ENCODE measurements around the gene CRIP2.

The CRIP2 gene

GRCh38 chr14:105461903-105462302 lies 12.7 kb upstream of the CRIP2 start:
- Histone ChIP-seq H3K4me2 (no peak overlapping the region), H3K27ac (no peak overlapping the region), H3K36me3 (peaks cover 77 to 89% (median 86%) of the 10 kb centered on the region in 11 experiments), H4K20me1 (peaks cover 2 to 88% (median 69%) of the 10 kb centered on the region in 11 experiments; a peak in 20 of 22 replicates), H3K4me1 (peaks cover 0 to 23% (median under 1%) of the 10 kb centered on the region in 10 experiments; a peak in 6 of 20 replicates), H3K9me3 (replicated peaks in 1 of 11) (no peaks in the 10 kb centered on the region), H3K27me3 (no peaks in the 10 kb centered on the region), H3K4me3 (no peak overlapping the region), H3K9ac (0 out of 22 replicates have a peak overlapping the region, but pooled peaks of 1 of the 11 experiments have one; percentile 21)
- no peak for TF ChIP-seq Cebpa-rat (IDR thresholded peaks at IDR 0.05)

GRCh38 chr14:105464501-105464900 lies 10.1 kb upstream of the CRIP2 start:
- peaks cover 77 to 91% (median 87%) of the 10 kb centered on the region in 11 experiments for H3K36me3 ChIP-seq
- H3K4me2 ChIP-seq: no peak overlapping the region
- no peak for TF ChIP-seq Cebpa-rat (IDR thresholded peaks at IDR 0.05)
- no peaks in the 10 kb centered on the region for H3K9me3 ChIP-seq (replicated peaks in 1 of 11)
- no peak overlapping the region for H3K27ac ChIP-seq
- no peak overlapping the region for H3K4me3 ChIP-seq
- H3K27me3 ChIP-seq: no peaks in the 10 kb centered on the region
- H4K20me1 ChIP-seq: peaks cover 27 to 93% (median 77%) of the 10 kb centered on the region in 11 experiments; a peak in 21 of 22 replicates
- H3K4me1 ChIP-seq: peaks cover 7 to 36% (median 26%) of the 10 kb centered on the region in 10 experiments
- H3K9ac ChIP-seq: no peak overlapping the region

- Histone ChIP-seq H3K27ac (no peak overlapping the region), H3K36me3 (peaks cover 73 to 86% (median 83%) of the 10 kb centered on the region in 11 experiments), H3K4me2 (no peak overlapping the region), H3K4me3 (no peak overlapping the region), H3K9ac (no peak overlapping the region), H4K20me1 (peaks cover 34 to 97% (median 84%) of the 10 kb centered on the region in 11 experiments; a peak in 21 of 22 replicates), H3K9me3 (replicated peaks in 1 of 11) (no peaks in the 10 kb centered on the region), H3K27me3 (peaks cover 0 to 7% (median 0%) of the 10 kb centered on the region in 11 experiments; a peak in 4 of 22 replicates), H3K4me1 (peaks cover 15 to 44% (median 34%) of the 10 kb centered on the region in 10 experiments)
- TF ChIP-seq Cebpa-rat (IDR thresholded peaks at IDR 0.05): no peak
These were observed 9.2 kb upstream of the CRIP2 start for GRCh38 chr14:105465209-105466031.

- peak overlapping the region in 2 of 11 experiments; percentile 88 to 100; a peak in 2 of 22 replicates for H3K4me2 ChIP-seq
- peaks cover 25 to 55% (median 47%) of the 10 kb centered on the region in 10 experiments for H3K4me1 ChIP-seq
- H3K27ac ChIP-seq: no peak overlapping the region
- peaks cover 0 to 15% (median 0%) of the 10 kb centered on the region in 11 experiments; a peak in 5 of 22 replicates for H3K27me3 ChIP-seq
- no peak for TF ChIP-seq Cebpa-rat (IDR thresholded peaks at IDR 0.05)
- peaks cover 43 to 95% (median 82%) of the 10 kb centered on the region in 11 experiments; a peak in 21 of 22 replicates for H4K20me1 ChIP-seq
- H3K4me3 ChIP-seq: no peak overlapping the region
- 0 out of 22 replicates have a peak overlapping the region, but pooled peaks of 1 of the 11 experiments have one; percentile 4 for H3K9ac ChIP-seq
- H3K9me3 ChIP-seq (replicated peaks in 1 of 11): no peaks in the 10 kb centered on the region
- H3K36me3 ChIP-seq: peaks cover 61 to 74% (median 71%) of the 10 kb centered on the region in 11 experiments
These were observed 7.9 kb upstream of the CRIP2 start for GRCh38 chr14:105466531-105467248.

- H3K27me3 ChIP-seq: peaks cover 0 to 15% (median 0%) of the 10 kb centered on the region in 11 experiments; a peak in 5 of 22 replicates
- peak overlapping the region in 2 of 11 experiments; percentile 4 to 11; a peak in 1 of 22 replicates for H3K9ac ChIP-seq
- TF ChIP-seq Cebpa-rat (IDR thresholded peaks at IDR 0.05): no peak
- no peak overlapping the region for H3K4me3 ChIP-seq
- no peaks in the 10 kb centered on the region for H3K9me3 ChIP-seq (replicated peaks in 1 of 11)
- no peak overlapping the region for H3K27ac ChIP-seq
- peaks cover 32 to 59% (median 54%) of the 10 kb centered on the region in 10 experiments for H3K4me1 ChIP-seq
- peaks cover 43 to 97% (median 84%) of the 10 kb centered on the region in 11 experiments; a peak in 21 of 22 replicates for H4K20me1 ChIP-seq
- peaks cover 55 to 67% (median 64%) of the 10 kb centered on the region in 11 experiments for H3K36me3 ChIP-seq
- peak overlapping the region in 7 of 11 experiments; percentile 8 to 100 (median 98); a peak in 11 of 22 replicates for H3K4me2 ChIP-seq
These were observed 7.2 kb upstream of the CRIP2 start for GRCh38 chr14:105467249-105467941.

- Histone ChIP-seq H3K4me3 (no peak overlapping the region), H3K4me2 (peak overlapping the region in 9 of 11 experiments; percentile 87 to 100 (median 98); a peak in 14 of 22 replicates), H3K9ac (peak overlapping the region in 2 of 11 experiments; percentile 11 to 58; a peak in 1 of 22 replicates), H3K36me3 (peaks cover 49 to 61% (median 58%) of the 10 kb centered on the region in 11 experiments), H3K27ac (no peak overlapping the region), H4K20me1 (peaks cover 43 to 97% (median 82%) of the 10 kb centered on the region in 11 experiments; a peak in 21 of 22 replicates), H3K4me1 (peaks cover 36 to 65% (median 60%) of the 10 kb centered on the region in 10 experiments), H3K27me3 (peaks cover 0 to 15% (median 0%) of the 10 kb centered on the region in 11 experiments; a peak in 5 of 22 replicates), H3K9me3 (replicated peaks in 1 of 11) (no peaks in the 10 kb centered on the region)
- TF ChIP-seq Cebpa-rat (IDR thresholded peaks at IDR 0.05): no peak
These were observed 6.6 kb upstream of the CRIP2 start for GRCh38 chr14:105467942-105468471.

- H3K9ac ChIP-seq: peak overlapping the region in 5 of 11 experiments; percentile 13 to 58 (median 30); a peak in 3 of 22 replicates
- peaks cover 43 to 95% (median 87%) of the 10 kb centered on the region in 11 experiments; a peak in 21 of 22 replicates for H4K20me1 ChIP-seq
- peaks cover 0 to 15% (median 0%) of the 10 kb centered on the region in 11 experiments; a peak in 5 of 22 replicates for H3K27me3 ChIP-seq
- H3K4me2 ChIP-seq: peak overlapping the region; percentile 73 to 100 (median 98); a peak in 20 of 22 replicates
- peaks cover 42 to 54% (median 51%) of the 10 kb centered on the region in 11 experiments for H3K36me3 ChIP-seq
- no peak overlapping the region for H3K27ac ChIP-seq
- H3K4me1 ChIP-seq: peaks cover 41 to 72% (median 67%) of the 10 kb centered on the region in 10 experiments
- no peak overlapping the region for H3K4me3 ChIP-seq
- H3K9me3 ChIP-seq (replicated peaks in 1 of 11): no peaks in the 10 kb centered on the region
- TF ChIP-seq Cebpa-rat (IDR thresholded peaks at IDR 0.05): no peak
These were observed 5.9 kb upstream of the CRIP2 start for GRCh38 chr14:105468621-105469241.
